Measurements from ENCODE around the gene IKZF3.

GRCh38 chr17:39828443-39828842 is 35.7 kb downstream of the IKZF3 start:
- TF ChIP-seq CTCF (IDR thresholded peaks at IDR 0.05) = no peak
- TF ChIP-seq POLR2A (IDR thresholded peaks at IDR 0.05) = no peak
- TF ChIP-seq POLR2AphosphoS5 (IDR thresholded peaks at IDR 0.05) = no peak
- TF ChIP-seq EP300 (IDR thresholded peaks at IDR 0.05) = no peak

Data from stomach (tissue), 4 donors.